ENCODE results near the gene MAEA.

Gene MAEA

DNA sequence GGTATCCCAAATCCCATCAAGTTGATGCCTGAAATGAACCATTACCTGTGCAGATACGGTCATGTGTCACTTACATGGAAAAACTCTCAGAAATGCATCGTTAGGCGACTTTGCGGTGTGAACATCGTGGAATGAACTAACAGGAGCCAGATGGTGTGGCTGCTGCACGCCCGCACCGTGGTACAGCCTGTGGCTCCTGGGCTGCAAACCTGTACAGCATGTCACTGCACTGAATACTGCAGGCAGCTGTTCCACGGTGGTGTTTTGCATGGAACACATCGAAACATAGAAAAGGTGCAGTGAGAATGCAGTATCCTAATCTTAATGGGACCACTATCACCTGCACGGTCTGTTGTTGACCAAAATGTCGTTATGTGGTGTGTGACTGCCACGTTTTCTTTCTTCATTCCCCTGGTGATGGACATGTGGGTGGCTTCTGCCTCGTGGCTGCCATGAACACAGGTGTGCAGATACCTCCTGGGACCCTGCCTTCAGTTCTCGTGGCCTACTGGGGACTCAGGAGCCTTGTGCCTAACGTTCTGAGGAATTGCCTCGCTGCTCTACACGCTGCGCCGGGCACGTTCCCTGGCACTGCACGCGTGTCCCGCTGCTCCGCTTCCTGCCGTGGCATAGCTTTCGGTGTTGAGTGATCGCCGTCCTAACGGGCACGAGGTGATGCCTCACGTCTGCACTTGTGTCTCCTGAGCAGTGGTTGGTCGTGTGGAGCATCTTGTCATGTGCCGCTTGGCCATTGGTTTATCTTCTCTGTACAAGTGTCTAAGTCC is 18.5 kb downstream of the MAEA start:
- in situ Hi-C loops (cut with MboI; ENCODE audit: low pct_unique_long_range_greater_than_20kb, low sequenced_read_pairs, unreplicated experiment): no loop called here
- TF ChIP-seq, protein P1, sequence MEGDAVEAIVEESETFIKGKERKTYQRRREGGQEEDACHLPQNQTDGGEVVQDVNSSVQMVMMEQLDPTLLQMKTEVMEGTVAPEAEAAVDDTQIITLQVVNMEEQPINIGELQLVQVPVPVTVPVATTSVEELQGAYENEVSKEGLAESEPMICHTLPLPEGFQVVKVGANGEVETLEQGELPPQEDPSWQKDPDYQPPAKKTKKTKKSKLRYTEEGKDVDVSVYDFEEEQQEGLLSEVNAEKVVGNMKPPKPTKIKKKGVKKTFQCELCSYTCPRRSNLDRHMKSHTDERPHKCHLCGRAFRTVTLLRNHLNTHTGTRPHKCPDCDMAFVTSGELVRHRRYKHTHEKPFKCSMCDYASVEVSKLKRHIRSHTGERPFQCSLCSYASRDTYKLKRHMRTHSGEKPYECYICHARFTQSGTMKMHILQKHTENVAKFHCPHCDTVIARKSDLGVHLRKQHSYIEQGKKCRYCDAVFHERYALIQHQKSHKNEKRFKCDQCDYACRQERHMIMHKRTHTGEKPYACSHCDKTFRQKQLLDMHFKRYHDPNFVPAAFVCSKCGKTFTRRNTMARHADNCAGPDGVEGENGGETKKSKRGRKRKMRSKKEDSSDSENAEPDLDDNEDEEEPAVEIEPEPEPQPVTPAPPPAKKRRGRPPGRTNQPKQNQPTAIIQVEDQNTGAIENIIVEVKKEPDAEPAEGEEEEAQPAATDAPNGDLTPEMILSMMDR (IDR thresholded peaks at IDR 0.05; ENCODE audit: extremely low read depth, insufficient read depth, missing control alignments): no peak
- no peak for DNase-seq (ENCODE audit: low spot score)

DNA sequence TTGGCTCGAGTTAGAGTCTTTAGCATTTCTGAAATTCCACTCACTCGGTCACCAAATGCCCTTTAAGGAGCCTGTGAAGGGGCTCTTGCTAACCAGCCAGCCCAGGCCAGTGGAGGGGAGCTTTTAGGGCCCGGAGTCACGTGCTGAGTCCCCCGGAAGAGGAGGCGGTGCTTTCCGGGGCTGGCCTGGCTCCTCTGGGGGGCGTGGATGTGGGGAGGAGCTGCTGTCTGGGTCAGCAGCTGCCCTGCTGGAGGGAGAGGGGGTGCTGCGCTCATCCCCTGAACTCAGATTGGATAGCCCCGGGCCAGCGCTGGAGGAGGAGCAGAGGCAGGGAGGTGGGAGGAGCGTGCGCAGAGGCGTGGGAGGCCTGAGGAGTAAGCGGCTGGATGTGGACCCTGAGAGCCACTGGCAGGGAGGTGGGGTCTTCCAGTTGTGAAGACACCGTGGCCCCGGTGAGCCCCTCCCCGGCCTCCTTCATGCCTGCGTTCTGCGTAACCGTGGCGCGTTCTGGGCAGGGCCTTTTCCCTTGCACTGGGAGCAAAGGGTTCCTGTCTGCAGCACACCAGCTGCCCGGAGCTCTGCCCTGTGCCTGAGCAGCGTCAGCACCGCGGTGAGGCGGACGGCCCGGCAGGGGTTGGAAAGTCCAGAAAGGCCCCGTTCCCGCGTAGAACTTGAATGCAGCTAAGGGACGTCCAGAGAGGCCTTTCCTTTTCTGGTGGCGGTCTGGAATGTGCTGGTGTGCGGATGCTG is 19.7 kb downstream of the MAEA start:
- TF ChIP-seq, protein P1 (IDR thresholded peaks at IDR 0.05; ENCODE audit: extremely low read depth, insufficient read depth, missing control alignments): no peak
- in situ Hi-C loops (cut with MboI; ENCODE audit: low pct_unique_long_range_greater_than_20kb, low sequenced_read_pairs, unreplicated experiment): no loop called here
- DNase-seq (ENCODE audit: low spot score): peak; percentile 94

DNA sequence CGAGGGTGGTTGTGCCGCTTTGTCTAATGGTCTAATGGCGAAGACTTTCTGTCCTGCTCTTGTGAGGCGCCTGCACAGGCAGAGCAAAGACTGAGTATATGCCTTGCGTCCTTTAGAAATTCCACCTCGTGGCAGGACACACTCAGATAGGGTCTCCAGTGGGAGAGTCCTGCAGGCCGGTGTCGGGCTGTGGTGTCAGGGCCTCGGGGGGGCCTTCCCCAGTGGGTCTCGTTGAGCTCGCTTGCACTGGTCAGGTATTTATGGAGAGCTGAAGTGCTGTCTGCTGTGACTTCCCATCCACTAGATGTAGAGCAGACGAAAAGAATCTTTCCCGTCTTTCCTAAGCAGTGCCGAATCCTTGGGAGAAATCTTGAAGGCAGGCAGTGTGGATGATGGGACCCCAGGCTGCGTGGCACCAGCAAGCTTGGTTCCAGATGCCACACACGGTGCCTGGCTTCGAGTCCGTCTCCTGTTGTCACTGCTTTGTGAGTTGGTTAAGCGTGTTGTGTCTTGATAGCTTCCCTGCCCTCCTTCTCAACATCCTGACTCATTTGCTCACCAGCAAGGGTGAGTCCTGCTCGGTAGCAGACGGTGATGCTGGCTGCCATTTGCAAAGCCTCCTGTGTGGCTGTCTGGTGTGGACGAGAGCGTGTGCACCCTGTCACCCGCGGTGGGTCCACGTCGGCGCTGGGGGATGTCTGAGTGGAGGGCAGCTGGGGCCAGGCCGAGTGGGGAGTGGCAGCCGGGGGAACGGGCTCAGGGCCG is 20.5 kb downstream of the MAEA start:
- in situ Hi-C loops (cut with MboI; ENCODE audit: low pct_unique_long_range_greater_than_20kb, low sequenced_read_pairs, unreplicated experiment): no loop called here
- TF ChIP-seq, protein P1 (IDR thresholded peaks at IDR 0.05; ENCODE audit: extremely low read depth, insufficient read depth, missing control alignments): no peak
- DNase-seq (ENCODE audit: low spot score): no peak

DNA sequence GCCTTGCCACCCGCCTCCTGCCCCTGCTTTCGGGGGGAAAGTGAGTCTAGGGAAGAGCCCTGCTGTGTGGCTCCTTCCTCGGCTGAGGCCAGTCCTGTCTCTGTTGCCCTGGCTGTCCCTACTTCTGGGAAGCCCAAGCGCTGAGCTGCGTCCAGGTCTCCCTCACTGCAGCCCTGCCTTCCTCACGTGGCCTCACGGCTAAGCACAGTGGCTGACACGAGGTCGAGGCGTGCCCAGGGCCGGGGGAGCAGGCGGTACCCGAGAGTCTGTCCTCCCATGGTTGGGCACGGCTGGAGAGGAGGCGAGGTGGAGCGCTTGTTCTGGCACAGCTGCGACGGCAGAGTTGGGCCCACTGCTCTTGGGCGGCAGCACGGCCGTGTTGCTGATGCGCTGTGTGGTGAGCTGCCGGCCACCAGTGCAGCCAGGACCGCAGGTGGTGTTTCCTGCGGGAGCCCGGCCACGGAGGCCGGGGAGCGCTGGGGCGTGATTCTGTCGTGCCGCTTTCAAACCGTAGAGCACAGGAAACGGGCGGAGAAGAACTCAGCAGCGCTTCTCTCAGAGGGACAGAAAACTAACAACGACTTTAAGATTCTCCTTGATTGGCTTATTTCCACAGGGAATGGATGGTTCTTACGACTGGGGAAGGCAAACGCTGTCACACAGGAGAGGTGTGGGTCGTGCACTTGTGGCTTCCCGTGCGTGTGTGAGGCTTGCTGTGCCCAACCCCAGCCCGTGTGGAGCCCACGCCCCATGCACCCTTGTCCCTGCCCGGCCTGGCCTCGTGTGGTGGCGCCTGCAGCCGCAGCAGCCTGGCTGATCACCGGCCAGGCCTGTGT is 21.3 kb downstream of the MAEA start:
- TF ChIP-seq, protein P1 (IDR thresholded peaks at IDR 0.05; ENCODE audit: extremely low read depth, insufficient read depth, missing control alignments): no peak
- in situ Hi-C loops (cut with MboI; ENCODE audit: low pct_unique_long_range_greater_than_20kb, low sequenced_read_pairs, unreplicated experiment): no loop called here

DNA sequence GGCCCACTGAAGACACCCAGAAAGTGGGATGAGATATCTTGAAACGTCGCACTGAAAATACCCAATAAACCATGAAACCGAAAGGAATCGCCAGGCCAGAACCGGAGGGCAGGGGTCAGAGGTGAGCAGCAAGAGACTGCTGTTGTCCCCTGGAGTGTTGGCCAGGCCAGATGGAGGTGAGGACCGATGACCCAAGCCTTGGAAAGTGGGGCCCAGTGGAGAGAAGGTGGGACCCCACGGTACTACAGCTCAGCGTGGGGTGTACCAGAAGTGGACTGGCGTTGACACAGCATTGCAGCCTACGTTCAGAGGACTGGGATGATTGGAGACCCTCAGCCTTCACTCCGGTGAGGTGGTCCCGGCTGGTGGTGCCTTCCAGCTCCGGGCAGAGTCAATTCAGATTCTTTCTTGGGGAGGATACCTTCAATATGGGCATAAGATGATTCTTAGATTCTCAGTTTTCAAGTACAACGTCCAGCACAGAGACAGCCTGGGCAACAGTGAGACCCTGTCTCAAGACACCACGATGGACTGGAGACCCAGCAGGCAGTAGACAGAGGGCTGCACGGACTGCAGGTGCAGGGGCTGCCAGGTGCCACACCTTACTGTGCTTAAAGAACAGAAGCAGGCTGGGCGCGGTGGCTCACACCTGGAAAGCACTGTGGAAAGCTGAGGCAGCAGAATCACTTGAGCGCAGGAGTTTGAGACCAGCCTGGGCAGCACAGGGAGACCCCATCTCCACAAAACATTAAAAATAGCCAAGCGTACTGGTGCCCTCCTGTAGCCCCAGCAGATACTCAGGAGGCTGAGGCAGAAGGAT is 23.3 kb downstream of the MAEA start:
- in situ Hi-C loops (cut with MboI; ENCODE audit: low pct_unique_long_range_greater_than_20kb, low sequenced_read_pairs, unreplicated experiment): no loop called here
- TF ChIP-seq, protein P1 (IDR thresholded peaks at IDR 0.05; ENCODE audit: extremely low read depth, insufficient read depth, missing control alignments): no peak
- no peak for DNase-seq (ENCODE audit: low spot score)

More for the DNA sequence above, 21.3 kb downstream of the MAEA start:
- DNase-seq (ENCODE audit: low spot score): no peak

Data from GM13977 (cell line).